K562 (cell line): Measurements from ENCODE around the gene NHSL2. TPM values are rescaled to one million over a fixed set of nuclear protein-coding genes. Genes with fewer than 3 reads are reported as not detected.

ENCODE experiments used
- ASH1L ChIP-seq: fragments of 450-650 bp; IDR thresholded peaks from 2 replicates; pipeline ENCODE4 v1.6.1; 2018; ENCODE audit warnings: borderline replicate concordance, mild to moderate bottlenecking, low read depth; ENCODE audit not compliant: partially characterized antibody
- BCOR ChIP-seq: fragments of 450-650 bp; IDR thresholded peaks from 2 replicates; pipeline ENCODE4 v1.6.1; 2016
- BDP1 ChIP-seq: IDR thresholded peaks from 3 replicates; pipeline ENCODE4 v1.6.1; 2011; ENCODE audit not compliant: insufficient read length, insufficient read depth
- CHD7 ChIP-seq: fragments of 200-600 bp; sonication (generic); IDR thresholded peaks from one replicate; pipeline ENCODE4 v1.6.1; 2012; ENCODE audit warnings: mild to moderate bottlenecking, low read depth, low read length, inconsistent platforms
- CXXC5 ChIP-seq: fragments of 250-450 bp; sonication (Bioruptor Pico); IDR thresholded peaks from 2 replicates; pipeline ENCODE4 v1.8.0; 2022; ENCODE audit warnings: inconsistent platforms, mild to moderate bottlenecking, moderate library complexity
- EP400 ChIP-seq: fragments of 450-650 bp; IDR thresholded peaks from 2 replicates; pipeline ENCODE4 v1.6.1; 2017; ENCODE audit warnings: antibody characterized with exemption, mild to moderate bottlenecking, moderate library complexity
- FOXA1 ChIP-seq: fragments of 450-650 bp; IDR thresholded peaks from 2 replicates; pipeline ENCODE4 v1.6.1; 2016; ENCODE audit warnings: mild to moderate bottlenecking, borderline replicate concordance
- FOXP4 ChIP-seq: sonication (generic); formaldehyde crosslinking; IDR thresholded peaks from 2 replicates; pipeline ENCODE4 v1.8.0; 2022; ENCODE audit warnings: mild to moderate bottlenecking, missing genetic modification reagents, borderline replicate concordance
- HNRNPL ChIP-seq: fragments of 200-400 bp; formaldehyde crosslinking; IDR thresholded peaks from 2 replicates; pipeline ENCODE4 v1.6.1; 2017; ENCODE audit warnings: low read depth, mild to moderate bottlenecking, low read length
- MAX ChIP-seq: sonication (generic); formaldehyde crosslinking; IDR thresholded peaks from 2 replicates; pipeline ENCODE4 v1.9.0; 2022; ENCODE audit warnings: mild to moderate bottlenecking, missing genetic modification reagents
- MTA3 ChIP-seq: fragments of 450-650 bp; formaldehyde crosslinking; IDR thresholded peaks from 2 replicates; pipeline ENCODE4 v1.6.1; 2017; ENCODE audit warnings: mild to moderate bottlenecking, borderline replicate concordance
- PCBP2 ChIP-seq: fragments of 200-400 bp; formaldehyde crosslinking; IDR thresholded peaks from 2 replicates; pipeline ENCODE4 v1.6.1; 2018; ENCODE audit warnings: low read length, low read depth, mild to moderate bottlenecking, moderate library complexity; ENCODE audit not compliant: poor library complexity, severe bottlenecking
- POLR2G ChIP-seq: fragments of 200-400 bp; formaldehyde crosslinking; IDR thresholded peaks from 2 replicates; pipeline ENCODE4 v1.6.1; 2017; ENCODE audit warnings: low read depth, mild to moderate bottlenecking, antibody characterized with exemption, low read length, moderate library complexity
- ZC3H8 ChIP-seq: fragments of 450-650 bp; IDR thresholded peaks from 2 replicates; pipeline ENCODE4 v1.6.1; 2017
- polyA plus RNA-seq, 8 experiments: library from polyadenylated mRNA; depleted of rRNA in 4 of 8; stranded (reverse) in 5 of 8; unstranded in 3 of 8; fragments of >200 nt; fragmentation: Nextera tagmentation in 2 of 8; fragmentation: Illumina TruSeq in 1 of 8; extraction: Ambion mirVana in 2 of 8; extraction: Trizol in 1 of 8; gene quantifications; 2 replicates each; pipeline versions ENCODE4 v1.2.1 to v1.2.3, GENCODE V29; 2011 to 2014; ENCODE audit warnings: inconsistent platforms in 1 of 8, missing spikeins in 1 of 8
- total RNA-seq, 7 experiments: library from RNA; depleted of rRNA in 6 of 7; stranded (reverse); fragments of >200 nt in 6 of 7; fragmentation: Illumina TruSeq in 2 of 7; extraction: Trizol in 2 of 7; gene quantifications; 2 replicates each; pipeline versions ENCODE4 v1.2.1 to v1.2.3, GENCODE V29; 2011 to 2021; ENCODE audit warnings: low replicate concordance in 1 of 7

The NHSL2 gene
- total and polyA plus RNA-seq, 9 of the 15 experiments (the other 6 are each of a cell fraction or from before 2014, with no cell fraction given), result 0.02 TPM; not detected in 8

GRCh38 chrX:72002875-72003274 is 92.2 kb downstream of the NHSL2 start (continued):
- TF ChIP-seq CHD7 (no peak), CXXC5 (CRISPR knock-in tag) (no peak), MAX (CRISPR knock-in tag) (no peak), FOXA1 (no peak), HNRNPL (no peak), ZC3H8 (no peak), EP400 (no peak), POLR2G (no peak), FOXP4 (no peak), MTA3 (no peak), ASH1L (no peak), BDP1 (no peak), BCOR (no peak), PCBP2 (no peak)
